GM19372 (cell line): ENCODE measurements around the gene AJAP1.

Source experiments
- ATAC-seq: cut with Tn5 transposase; IDR thresholded peaks from one replicate; pipeline ENCODE4 v1.9.1; 2021; ENCODE audit warnings: mild to moderate bottlenecking, low read depth, moderate library complexity; ENCODE audit not compliant: unreplicated experiment

AJAP1 gene

GRCh38 chr1:4697801-4698200 is 43.4 kb downstream of the AJAP1 start:
- no peak for ATAC-seq

- no peak for ATAC-seq
These were observed 44.5 kb downstream of the AJAP1 start for GRCh38 chr1:4698911-4699310.

- no peak for ATAC-seq
These were observed 45.2 kb downstream of the AJAP1 start for GRCh38 chr1:4699376-4700301.

GRCh38 chr1:4700801-4701200 is 46.4 kb downstream of the AJAP1 start:
- ATAC-seq = no peak

GRCh38 chr1:4701276-4701675 is 46.9 kb downstream of the AJAP1 start:
- ATAC-seq = no peak

GRCh38 chr1:4702464-4702863 is 48.1 kb downstream of the AJAP1 start:
- ATAC-seq = no peak

DNA sequence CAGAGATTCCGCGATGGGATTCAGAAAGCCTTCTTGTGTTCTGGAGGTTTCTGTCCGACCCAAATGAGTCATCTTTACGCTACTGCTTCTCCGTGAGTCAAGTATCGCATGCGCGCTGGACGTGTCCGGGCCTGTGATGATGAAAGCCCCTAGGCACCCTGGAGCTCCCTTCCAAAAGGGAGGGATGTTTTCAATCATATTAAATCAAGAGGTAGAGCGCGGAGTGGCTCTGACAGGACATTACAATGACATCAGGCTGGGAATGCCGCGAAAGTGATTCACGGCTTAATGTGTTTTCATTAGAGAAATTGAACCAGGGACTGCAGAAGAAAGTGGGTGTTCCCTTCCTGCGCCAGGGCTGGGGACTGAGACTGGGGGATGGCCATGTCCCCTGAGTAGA is 48.5 kb downstream of the AJAP1 start:
- ATAC-seq = no peak

DNA sequence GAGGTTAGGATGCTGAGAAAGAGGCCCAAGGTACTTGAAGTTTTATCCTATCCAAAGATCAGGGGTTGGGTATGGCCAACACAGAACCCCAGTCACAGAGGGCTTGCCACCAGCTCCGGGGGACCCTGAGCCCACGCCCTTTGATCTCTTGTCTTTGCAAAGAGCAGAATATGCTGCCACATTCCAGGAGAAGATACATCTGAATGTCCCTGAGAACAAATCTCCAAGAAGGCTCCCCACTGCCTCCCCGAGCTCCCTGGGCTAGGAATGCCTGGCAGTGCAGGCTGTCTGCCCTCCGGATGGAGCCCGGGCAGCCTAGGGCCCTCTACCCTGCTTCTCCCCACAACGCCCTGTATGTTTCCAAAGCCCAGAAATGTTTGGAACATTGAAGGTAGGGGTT is 49.2 kb downstream of the AJAP1 start:
- ATAC-seq = no peak

DNA sequence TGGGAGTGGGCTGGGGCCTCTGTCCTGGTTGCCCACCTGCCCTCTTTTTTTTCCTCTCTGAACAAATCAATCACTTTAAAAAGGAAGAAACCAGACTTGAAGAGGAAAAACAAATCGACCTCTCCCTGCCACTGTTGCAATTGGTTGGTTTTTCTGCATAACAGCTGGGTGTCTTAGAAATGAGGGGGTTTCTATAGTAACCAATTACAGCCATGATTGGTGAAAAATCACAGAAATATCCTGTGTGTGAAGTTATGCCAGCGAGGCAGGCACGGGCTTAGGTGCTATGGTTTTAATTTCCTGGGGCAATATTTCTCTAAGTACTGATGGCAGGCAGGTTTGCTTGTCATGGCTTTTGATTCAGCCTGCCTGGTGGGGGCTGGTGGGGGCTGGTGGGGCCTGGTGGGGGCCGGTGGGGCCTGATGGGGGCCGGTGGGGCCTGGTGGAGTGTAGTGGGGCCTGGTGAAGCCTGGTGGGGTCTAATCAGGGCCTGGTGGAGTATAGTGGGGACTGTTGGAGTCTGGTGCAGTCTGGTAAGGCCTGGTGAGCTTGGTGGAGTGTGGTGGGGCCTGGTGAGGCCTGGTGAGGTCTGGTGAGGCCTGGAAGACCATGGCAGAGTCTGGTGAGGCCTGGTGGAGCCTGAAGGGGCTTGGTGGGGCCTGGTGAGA is 54.6 kb downstream of the AJAP1 start:
- ATAC-seq = no peak

GRCh38 chr1:4709641-4710040 is 55.2 kb downstream of the AJAP1 start:
- ATAC-seq = no peak

- no peak for ATAC-seq
These were observed 56.4 kb downstream of the AJAP1 start for GRCh38 chr1:4710592-4711415.

DNA sequence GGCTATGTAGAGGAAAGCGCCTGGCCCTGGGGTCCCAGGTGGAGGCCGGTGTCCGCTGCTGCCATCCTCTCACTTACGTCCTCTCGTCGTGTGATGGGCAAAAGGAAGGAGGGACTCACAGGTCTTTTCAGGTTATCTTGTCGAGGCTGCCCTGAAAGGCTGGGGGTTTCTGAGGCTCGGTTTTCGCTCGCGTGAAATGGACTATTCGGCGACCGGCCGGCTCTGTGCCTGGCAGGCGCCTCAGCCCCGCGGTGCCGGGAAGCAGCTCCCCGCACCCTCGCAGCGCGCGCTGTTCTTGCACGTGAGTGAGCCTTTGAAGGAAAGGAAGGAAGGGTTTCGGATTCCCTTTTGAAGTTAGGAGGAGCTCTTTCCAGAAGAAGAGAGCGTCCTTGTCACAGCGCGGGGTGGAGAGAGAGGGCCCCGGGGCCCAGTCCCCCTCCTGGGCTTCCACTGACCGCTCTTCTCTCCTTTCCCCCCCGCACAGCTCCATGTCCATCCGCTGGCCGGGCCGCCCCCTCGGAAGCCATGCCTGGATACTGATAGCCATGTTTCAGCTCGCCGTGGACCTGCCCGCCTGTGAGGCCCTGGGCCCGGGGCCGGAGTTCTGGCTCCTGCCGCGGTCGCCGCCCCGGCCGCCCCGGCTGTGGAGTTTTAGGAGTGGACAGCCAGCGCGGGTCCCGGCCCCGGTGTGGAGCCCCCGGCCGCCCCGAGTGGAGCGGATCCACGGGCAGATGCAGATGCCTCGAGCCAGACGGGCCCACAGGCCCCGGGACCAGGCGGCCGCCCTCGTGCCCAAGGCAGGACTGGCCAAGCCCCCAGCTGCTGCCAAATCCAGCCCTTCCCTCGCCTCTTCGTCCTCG is 57.2 kb downstream of the AJAP1 start:
- no peak for ATAC-seq

GRCh38 chr1:4713669-4714068 is 59.3 kb downstream of the AJAP1 start:
- no peak for ATAC-seq

- no peak for ATAC-seq
These were observed 62.0 kb downstream of the AJAP1 start for GRCh38 chr1:4716406-4716805.

- no peak for ATAC-seq
These were observed 63.7 kb downstream of the AJAP1 start for GRCh38 chr1:4718071-4718470.

GRCh38 chr1:4723106-4723505 is 68.7 kb downstream of the AJAP1 start:
- no peak for ATAC-seq

- no peak for ATAC-seq
These were observed 69.6 kb downstream of the AJAP1 start for GRCh38 chr1:4724001-4724400.

DNA sequence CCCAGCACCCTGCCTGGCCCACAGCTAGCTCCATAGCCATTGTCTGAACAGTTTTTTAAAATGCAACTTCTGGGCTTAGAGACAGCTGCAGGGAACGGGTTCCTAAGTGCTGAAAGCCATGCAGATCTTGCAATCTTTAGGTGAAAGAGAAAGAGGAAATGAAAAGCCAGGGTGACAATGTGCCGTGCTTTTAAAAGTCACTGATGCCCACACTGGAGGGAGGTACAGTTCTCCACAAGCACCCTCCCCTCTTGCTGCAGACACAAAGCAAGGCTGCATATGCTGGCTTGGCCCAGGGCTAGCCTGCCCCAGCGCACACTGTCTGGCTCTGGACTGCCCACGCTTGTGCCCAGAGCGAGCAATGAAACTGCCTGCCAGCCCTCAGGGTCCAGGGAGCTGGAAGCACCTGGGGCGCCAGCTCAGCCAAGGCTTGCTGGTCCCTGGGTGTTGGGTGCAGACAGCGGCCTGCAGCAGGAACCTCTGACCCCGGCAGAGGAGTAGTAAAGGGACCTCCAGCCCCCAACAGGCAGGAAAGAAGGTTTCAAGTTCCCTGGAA is 70.4 kb downstream of the AJAP1 start:
- ATAC-seq = no peak

DNA sequence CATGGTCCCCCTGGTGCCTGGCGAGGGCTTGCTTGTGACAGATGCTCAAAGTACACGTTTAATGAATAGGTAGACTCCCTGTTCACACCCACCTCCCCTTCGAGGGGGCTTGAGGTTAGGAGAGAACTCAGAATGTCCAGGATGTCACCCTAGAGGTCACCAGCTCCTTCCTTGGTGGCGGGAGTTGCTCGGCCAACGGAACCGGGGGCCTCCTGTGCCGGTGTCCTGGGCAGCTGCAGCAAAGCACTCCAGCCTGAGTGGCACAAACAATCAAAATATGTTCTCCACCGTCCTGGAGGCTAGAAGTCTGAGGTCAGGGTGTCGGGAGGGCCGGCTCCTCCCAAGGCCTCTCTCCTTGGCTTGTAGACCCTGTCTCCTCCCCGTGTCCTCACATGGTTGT is 71.0 kb downstream of the AJAP1 start:
- no peak for ATAC-seq
